H1 (cell line): Measurements from ENCODE around the gene STIMATE. TPM values are rescaled to one million over a fixed set of nuclear protein-coding genes. Genes with fewer than 3 reads are reported as not detected.
A peak's percentile ranks its signal among the peaks of the same experiment; 100 is the strongest.

Source experiments
- CTCF ChIA-PET: fragments of 300-600 bp; sonication (Branson Sonifier 250); formaldehyde crosslinking; loops from one replicate; lab custom pipeline; 2021; ENCODE audit not compliant: partially characterized antibody; lab: Charles Lee
- POLR2A ChIA-PET: fragments of 300-600 bp; sonication (Branson Sonifier 250); formaldehyde crosslinking; loops from one replicate; lab custom pipeline; 2021; ENCODE audit warnings: inconsistent platforms; ENCODE audit not compliant: partially characterized antibody; lab: Charles Lee
- DNase-seq, 2 experiments: peaks; one replicate each; pipeline versions ENCODE4 v3.0.0 to v3.0.0-alpha.2; 2010 to 2022; ENCODE audit warnings: low spot score in 2 of 2, low read depth in 1 of 2, mixed read lengths in 1 of 2
- FAIRE-seq: peaks from 2 replicates; lab custom pipeline; 2011; peaks lifted over from hg19 to GRCh38; lab: Jason Lieb, UNC
- H2AFZ ChIP-seq: 2 replicates; pipeline ENCODE4 v1.8.1; 2012; ENCODE audit warnings: low read length, inconsistent platforms
- H2AK5ac ChIP-seq: 2 replicates; pipeline ENCODE4 v1.6.1; 2013; ENCODE audit warnings: low read depth, low read length
- H2BK120ac ChIP-seq: replicated peaks from 2 replicates; pipeline ENCODE3; 2013; ENCODE audit warnings: low read depth, low read length, inconsistent platforms
- H2BK12ac ChIP-seq: 2 replicates; pipeline ENCODE4 v1.6.1; 2013; ENCODE audit warnings: low read depth, low read length
- H2BK15ac ChIP-seq: 2 replicates; pipeline ENCODE4 v1.6.1; 2013; ENCODE audit warnings: low read length
- H2BK20ac ChIP-seq: 2 replicates; pipeline ENCODE4 v1.6.1; 2013; ENCODE audit warnings: low read length
- H2BK5ac ChIP-seq: 2 replicates; pipeline ENCODE4 v1.6.1; 2013; ENCODE audit warnings: low read depth, low read length
- H3K14ac ChIP-seq: 2 replicates; pipeline ENCODE4 v1.6.1; 2013; ENCODE audit warnings: inconsistent platforms; ENCODE audit not compliant: insufficient read length
- H3K18ac ChIP-seq: 2 replicates; pipeline ENCODE4 v1.6.1; 2013; ENCODE audit warnings: low read length; ENCODE audit errors: extremely low read depth
- H3K23ac ChIP-seq: 2 replicates; pipeline ENCODE4 v1.6.1; 2013; ENCODE audit warnings: inconsistent platforms; ENCODE audit not compliant: insufficient read length
- H3K23me2 ChIP-seq: 2 replicates; pipeline ENCODE4 v1.6.1; 2013; ENCODE audit warnings: low read depth, low read length
- H3K27ac ChIP-seq: 2 replicates; pipeline ENCODE4 v1.6.1; 2011; ENCODE audit warnings: low read depth, low read length, inconsistent platforms
- H3K27me3 ChIP-seq, 4 experiments: replicated peaks in 1 of 4; 1 replicate in 1 of 4; 2 replicates in 3 of 4; pipeline versions ENCODE4 v1.6.1 to v1.8.1; 2011 to 2013; ENCODE audit warnings: low read length in 3 of 4, mild to moderate bottlenecking in 3 of 4, inconsistent platforms in 2 of 4, mixed read lengths in 2 of 4, moderate library complexity in 1 of 4; ENCODE audit not compliant: control insufficient read depth in 3 of 4, insufficient read depth in 3 of 4; ENCODE audit errors: extremely low read depth in 1 of 4
- H3K36me3 ChIP-seq, 4 experiments: 2 replicates each; pipeline versions ENCODE4 v1.6.1 to v1.8.1; 2011 to 2013; ENCODE audit warnings: mild to moderate bottlenecking in 4 of 4, low read length in 3 of 4, moderate library complexity in 2 of 4, control low read depth in 1 of 4, inconsistent platforms in 1 of 4; ENCODE audit not compliant: insufficient read depth in 4 of 4, control insufficient read depth in 2 of 4
- H3K4ac ChIP-seq: replicated peaks from 2 replicates; pipeline ENCODE3; 2013; ENCODE audit warnings: low read length, low read depth, mixed read lengths, inconsistent platforms; ENCODE audit not compliant: insufficient read length
- H3K4me1 ChIP-seq, 4 experiments: replicated peaks in 1 of 4; 1 replicate in 1 of 4; 2 replicates in 3 of 4; pipeline versions ENCODE4 v1.6.1 to v1.8.1; 2011 to 2013; ENCODE audit warnings: low read length in 3 of 4, inconsistent platforms in 2 of 4, mixed read lengths in 1 of 4; ENCODE audit not compliant: insufficient read depth in 4 of 4, control insufficient read depth in 3 of 4
- H3K4me2 ChIP-seq, 2 experiments: 2 replicates each; pipeline versions ENCODE4 v1.6.1 to v1.8.1; 2011 to 2013; ENCODE audit warnings: low read depth in 2 of 2, low read length in 2 of 2, control low read depth in 1 of 2, inconsistent platforms in 1 of 2, mild to moderate bottlenecking in 1 of 2; ENCODE audit not compliant: insufficient read depth in 1 of 2
- H3K4me3 ChIP-seq, 4 experiments: fragments of 200-600, 300-600 bp in 1 of 4; sonication (generic), shearing (Covaris generic), sonication (Bioruptor Twin) in 1 of 4; 2 replicates each; pipeline versions ENCODE4 v1.5.1 to v1.8.1; 2011 to 2016; ENCODE audit warnings: low read length in 4 of 4, low read depth in 3 of 4, control low read depth in 2 of 4, inconsistent platforms in 2 of 4, mild to moderate bottlenecking in 2 of 4, mixed read lengths in 1 of 4, moderate library complexity in 1 of 4; ENCODE audit not compliant: insufficient read depth in 2 of 4; ENCODE audit errors: extremely low read depth in 1 of 4
- H3K56ac ChIP-seq: replicated peaks from 2 replicates; pipeline ENCODE3; 2013; ENCODE audit warnings: low read depth, mild to moderate bottlenecking, mixed read lengths, low read length, inconsistent platforms; ENCODE audit not compliant: insufficient read length
- H3K79me1 ChIP-seq: 2 replicates; pipeline ENCODE4 v1.6.1; 2013; ENCODE audit warnings: low read depth, low read length, control low read depth
- H3K79me2 ChIP-seq, 2 experiments: 2 replicates each; pipeline versions ENCODE4 v1.6.1 to v1.8.1; 2012 to 2013; ENCODE audit warnings: low read length in 2 of 2, mild to moderate bottlenecking in 2 of 2, inconsistent platforms in 1 of 2; ENCODE audit not compliant: insufficient read depth in 2 of 2, control insufficient read depth in 1 of 2
- H3K9ac ChIP-seq, 4 experiments: replicated peaks in 1 of 4; 1 replicate in 1 of 4; 2 replicates in 3 of 4; pipeline versions ENCODE4 v1.6.1 to v1.8.1; 2011 to 2013; ENCODE audit warnings: low read depth in 3 of 4, low read length in 3 of 4, control low read depth in 2 of 4, mild to moderate bottlenecking in 2 of 4, moderate library complexity in 2 of 4, inconsistent platforms in 1 of 4; ENCODE audit errors: extremely low read depth in 1 of 4
- H3K9me3 ChIP-seq, 2 experiments: 2 replicates each; pipeline versions ENCODE4 v1.6.1 to v1.8.1; 2012 to 2013; ENCODE audit warnings: mild to moderate bottlenecking in 2 of 2, moderate library complexity in 2 of 2, control low read depth in 1 of 2, inconsistent platforms in 1 of 2, low read depth in 1 of 2, low read length in 1 of 2, mixed read lengths in 1 of 2; ENCODE audit not compliant: insufficient read depth in 2 of 2
- H4K20me1 ChIP-seq, 2 experiments: replicated peaks in 1 of 2; 2 replicates each; pipeline versions ENCODE3 to v1.8.1; 2011 to 2013; ENCODE audit warnings: inconsistent platforms in 2 of 2, low read length in 2 of 2, mild to moderate bottlenecking in 1 of 2; ENCODE audit not compliant: insufficient read depth in 2 of 2, control insufficient read depth in 1 of 2
- H4K5ac ChIP-seq: 2 replicates; pipeline ENCODE4 v1.6.1; 2013; ENCODE audit warnings: low read length, low read depth, mixed read lengths, inconsistent platforms; ENCODE audit not compliant: insufficient read length
- H4K8ac ChIP-seq: 2 replicates; pipeline ENCODE4 v1.8.0; 2013; ENCODE audit warnings: mild to moderate bottlenecking, moderate library complexity, low read length, inconsistent platforms; ENCODE audit not compliant: insufficient read depth; ENCODE audit errors: extremely low read depth
- H4K91ac ChIP-seq: replicated peaks from 2 replicates; pipeline ENCODE3; 2013; ENCODE audit warnings: low read length, mixed read lengths, inconsistent platforms; ENCODE audit not compliant: insufficient read length
- E2F6 ChIP-seq: IDR thresholded peaks from 2 replicates; pipeline ENCODE4 v1.6.1; 2012; ENCODE audit warnings: inconsistent platforms
- EP300 ChIP-seq, 2 experiments: IDR thresholded peaks; 1 replicate in 1 of 2; 2 replicates in 1 of 2; pipeline ENCODE4 v1.6.1; 2011 to 2012; ENCODE audit warnings: low read depth in 2 of 2, low read length in 2 of 2, mild to moderate bottlenecking in 2 of 2, borderline replicate concordance in 1 of 2, inconsistent platforms in 1 of 2, moderate library complexity in 1 of 2
- HDAC6 ChIP-seq: IDR thresholded peaks from one replicate; pipeline ENCODE4 v1.7.1; 2012; ENCODE audit warnings: low read depth, mild to moderate bottlenecking, inconsistent platforms, low read length, moderate library complexity
- KDM4A ChIP-seq: IDR thresholded peaks from one replicate; pipeline ENCODE4 v1.7.1; 2012; ENCODE audit warnings: low read depth, mild to moderate bottlenecking, moderate library complexity, low read length, inconsistent platforms; ENCODE audit not compliant: severe bottlenecking
- POU5F1 ChIP-seq: IDR thresholded peaks from 2 replicates; pipeline ENCODE4 v1.6.1; 2011; ENCODE audit warnings: low read depth, mild to moderate bottlenecking, low read length, moderate library complexity
- RAD21 ChIP-seq, 2 experiments: IDR thresholded peaks in 1 of 2; conservative IDR thresholded peaks in 1 of 2; 2 replicates each; pipeline ENCODE4 v1.6.1; 2011; ENCODE audit warnings: low read depth in 2 of 2, low read length in 2 of 2, improper control_type of control experiment in 1 of 2, inconsistent platforms in 1 of 2, mild to moderate bottlenecking in 1 of 2, moderate library complexity in 1 of 2
- RBBP5 ChIP-seq: IDR thresholded peaks from 2 replicates; pipeline ENCODE4 v1.7.1; 2012; ENCODE audit warnings: low read depth, mild to moderate bottlenecking, inconsistent platforms, low read length, moderate library complexity, borderline replicate concordance
- SIX5 ChIP-seq: IDR thresholded peaks from 2 replicates; pipeline ENCODE4 v1.6.1; 2011; ENCODE audit warnings: mild to moderate bottlenecking, low read depth, low read length
- WGBS, 2 experiments: shearing (Covaris generic) in 1 of 2; methylation state at CpG; one replicate each; pipeline versions ENCODE4 v1.1.6 to v1.1.7; 2013 to 2015; ENCODE audit warnings: low lambda C conversion rate in 2 of 2, mixed read lengths in 2 of 2, inconsistent platforms in 1 of 2, low coverage in 1 of 2, missing lambda C conversion rate in 1 of 2; ENCODE audit not compliant: insufficient replicate concordance in 2 of 2, insufficient coverage in 1 of 2, insufficient read length in 1 of 2; ENCODE audit errors: extremely low coverage in 1 of 2, missing lambda C conversion rate in 1 of 2; 5-methylcytosine and 5-hydroxymethylcytosine counted together
- polyA plus RNA-seq, 7 experiments: library from polyadenylated mRNA; depleted of rRNA in 3 of 7; stranded (reverse) in 5 of 7; unstranded in 2 of 7; fragments of >200 nt in 5 of 7; fragments of 200-250 nt in 2 of 7; gene quantifications; 1 replicate in 5 of 7; 2 replicates in 1 of 7; 4 replicates in 1 of 7; pipeline versions ENCODE4 v1.2.1 to v1.2.3, GENCODE V29; 2011 to 2013; ENCODE audit warnings: missing spikeins in 2 of 7, mixed read lengths in 2 of 7
- total RNA-seq: library from RNA; stranded (reverse); fragmentation: NEBNext Ultra II Directional; extraction: Animal tissue kit (Norgen Biotek cat#: 25700); gene quantifications from 2 replicates; pipeline ENCODE4 v1.2.1, GENCODE V29; 2021
- TF ChIP-seq, protein P1 (sequence below): IDR thresholded peaks from 2 replicates; pipeline ENCODE4 v1.6.1; 2012; ENCODE audit warnings: low read length, inconsistent platforms

The STIMATE gene
- total and polyA plus RNA-seq, 2 of the 8 experiments (the other 6 are each of a cell fraction or from before 2014, with no cell fraction given), result 17.5 to 22.1 TPM

DNA sequence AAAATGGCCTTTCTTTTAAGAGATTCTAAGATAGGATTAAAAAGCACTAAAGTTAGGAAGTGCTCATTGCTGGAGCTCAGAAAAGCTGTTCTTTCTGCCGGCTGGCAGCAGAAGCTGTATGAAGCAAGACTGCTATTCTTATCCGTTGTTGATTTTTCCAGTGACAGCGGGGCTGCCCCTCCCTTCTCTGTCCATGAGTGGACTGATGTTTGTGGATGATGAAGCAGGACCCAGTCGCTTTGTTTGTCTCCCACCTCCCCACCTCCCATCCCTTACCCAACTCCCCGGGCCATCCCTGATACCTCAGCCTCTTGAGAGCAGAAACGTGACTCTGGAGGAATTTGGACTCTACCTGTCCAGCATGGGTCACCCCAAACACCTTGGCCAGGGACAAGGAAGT, 52.2 kb downstream of the STIMATE start:
- H3K23me2 ChIP-seq, result no peaks in the 10 kb centered on the region

More for the DNA sequence above, 52.2 kb downstream of the STIMATE start:
- DNase-seq (no peak), FAIRE-seq (no peak)
- no peak overlapping the region for H3K4ac ChIP-seq
- peaks cover 3 to 12% (median 10%) of the 10 kb centered on the region in 4 experiments; a peak in 7 of 8 replicates for H3K36me3 ChIP-seq
- no peak overlapping the region for H3K18ac ChIP-seq
- no peak overlapping the region for H2BK5ac ChIP-seq
- no peaks in the 10 kb centered on the region for H3K79me2 ChIP-seq
- peaks cover 2 to 3% of the 10 kb centered on the region in 2 experiments for H4K20me1 ChIP-seq
- H3K9me3 ChIP-seq, result no peaks in the 10 kb centered on the region
- 77% methylated on average over 6 of the region's 6 CpGs; no CpG with 5 or more reads in 1 of the 2 experiments for WGBS, 2 experiments
- no peaks in the 10 kb centered on the region for H3K27me3 ChIP-seq
- no peak overlapping the region for H2BK120ac ChIP-seq
- no peak overlapping the region for H4K91ac ChIP-seq
- H3K27ac ChIP-seq, result 0 out of 2 replicates have a peak overlapping the region, but pooled peaks have one; percentile 45
- H4K8ac ChIP-seq, result no peak overlapping the region
- no peak overlapping the region for H3K23ac ChIP-seq
- no peak overlapping the region for H3K4me2 ChIP-seq
- H2BK12ac ChIP-seq, result no peak overlapping the region
- H2BK20ac ChIP-seq, result no peak overlapping the region
- POLR2A ChIA-PET, result interaction anchor here (1.1 kb wide), 1 partner anchor 351 kb away, joined by 3 read pairs; no protein-coding TSS in a partner anchor
- no peak overlapping the region for H3K9ac ChIP-seq
- no peak overlapping the region for H2BK15ac ChIP-seq
- H3K56ac ChIP-seq, result no peak overlapping the region
- H4K5ac ChIP-seq, result no peak overlapping the region
- CTCF ChIA-PET, result interaction anchor here (0.6 to 4.2 kb wide), 21 partner anchors 8 to 351 kb away, joined by 3 to 46 read pairs (median 4); partner anchors contain the start of gene MUSTN1
- H2AK5ac ChIP-seq, result no peak overlapping the region
- no peaks in the 10 kb centered on the region; the same call in 1 of the 2 replicates for H3K79me1 ChIP-seq
- no peak overlapping the region for H3K14ac ChIP-seq
- H2AFZ ChIP-seq, result no peak overlapping the region
- no peak overlapping the region for H3K4me3 ChIP-seq
- no peak for TF ChIP-seq RBBP5
- TF ChIP-seq HDAC6, result no peak
- TF ChIP-seq E2F6, result no peak
- TF ChIP-seq RAD21 (IDR thresholded peaks at IDR 0.05 in 1 of 2, conservative IDR thresholded peaks at IDR 0.05 in 1 of 2; ENCODE audit: low read depth in 2 of 2, low read length in 2 of 2), result no peak
- TF ChIP-seq KDM4A, result no peak
- TF ChIP-seq, protein P1, sequence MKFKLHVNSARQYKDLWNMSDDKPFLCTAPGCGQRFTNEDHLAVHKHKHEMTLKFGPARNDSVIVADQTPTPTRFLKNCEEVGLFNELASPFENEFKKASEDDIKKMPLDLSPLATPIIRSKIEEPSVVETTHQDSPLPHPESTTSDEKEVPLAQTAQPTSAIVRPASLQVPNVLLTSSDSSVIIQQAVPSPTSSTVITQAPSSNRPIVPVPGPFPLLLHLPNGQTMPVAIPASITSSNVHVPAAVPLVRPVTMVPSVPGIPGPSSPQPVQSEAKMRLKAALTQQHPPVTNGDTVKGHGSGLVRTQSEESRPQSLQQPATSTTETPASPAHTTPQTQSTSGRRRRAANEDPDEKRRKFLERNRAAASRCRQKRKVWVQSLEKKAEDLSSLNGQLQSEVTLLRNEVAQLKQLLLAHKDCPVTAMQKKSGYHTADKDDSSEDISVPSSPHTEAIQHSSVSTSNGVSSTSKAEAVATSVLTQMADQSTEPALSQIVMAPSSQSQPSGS, result no peak
- TF ChIP-seq POU5F1, result no peak
- no peak for TF ChIP-seq SIX5
- no peak for TF ChIP-seq EP300 (IDR thresholded peaks at IDR 0.05; ENCODE audit: borderline replicate concordance in 1 of 2, low read depth in 2 of 2, low read length in 2 of 2)
- H3K4me1 ChIP-seq, result no peaks in the 10 kb centered on the region
